Fibroblast of villous mesenchyme (primary cell): ENCODE results near the gene SPINK5. TPM values are rescaled to one million over a fixed set of nuclear protein-coding genes. Genes with fewer than 3 reads are reported as not detected.

Experiments used
- DNase-seq: peaks from one replicate; pipeline ENCODE4 v3.0.0-alpha.2; 2010; ENCODE audit warnings: low read depth
- H3K4me3 ChIP-seq: 2 replicates; pipeline ENCODE4 v1.5.1; 2011; ENCODE audit warnings: low read depth, mild to moderate bottlenecking, low read length
- total RNA-seq: library from RNA; depleted of rRNA; stranded (reverse); fragments of >200 nt; gene quantifications from 2 replicates; pipeline ENCODE4 v1.2.3, GENCODE V29; 2012
- TF ChIP-seq, protein P1 (sequence below): IDR thresholded peaks from 2 replicates; pipeline ENCODE4 v1.5.1; 2012; ENCODE audit warnings: low read depth, mild to moderate bottlenecking, low read length; ENCODE audit not compliant: insufficient read depth

Gene SPINK5
- total RNA-seq, 1 donor = not detected

GRCh38 chr5:148186248-148187003 lies 122.6 kb downstream of the SPINK5 start:
- TF ChIP-seq, protein P1, sequence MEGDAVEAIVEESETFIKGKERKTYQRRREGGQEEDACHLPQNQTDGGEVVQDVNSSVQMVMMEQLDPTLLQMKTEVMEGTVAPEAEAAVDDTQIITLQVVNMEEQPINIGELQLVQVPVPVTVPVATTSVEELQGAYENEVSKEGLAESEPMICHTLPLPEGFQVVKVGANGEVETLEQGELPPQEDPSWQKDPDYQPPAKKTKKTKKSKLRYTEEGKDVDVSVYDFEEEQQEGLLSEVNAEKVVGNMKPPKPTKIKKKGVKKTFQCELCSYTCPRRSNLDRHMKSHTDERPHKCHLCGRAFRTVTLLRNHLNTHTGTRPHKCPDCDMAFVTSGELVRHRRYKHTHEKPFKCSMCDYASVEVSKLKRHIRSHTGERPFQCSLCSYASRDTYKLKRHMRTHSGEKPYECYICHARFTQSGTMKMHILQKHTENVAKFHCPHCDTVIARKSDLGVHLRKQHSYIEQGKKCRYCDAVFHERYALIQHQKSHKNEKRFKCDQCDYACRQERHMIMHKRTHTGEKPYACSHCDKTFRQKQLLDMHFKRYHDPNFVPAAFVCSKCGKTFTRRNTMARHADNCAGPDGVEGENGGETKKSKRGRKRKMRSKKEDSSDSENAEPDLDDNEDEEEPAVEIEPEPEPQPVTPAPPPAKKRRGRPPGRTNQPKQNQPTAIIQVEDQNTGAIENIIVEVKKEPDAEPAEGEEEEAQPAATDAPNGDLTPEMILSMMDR = no peak
- DNase-seq = peak; percentile 34
- H3K4me3 ChIP-seq = no peak overlapping the region

Other genes starting within 250 kb of the SPINK5 start
- gene SPINK1, start 232.3 kb upstream of the SPINK5 start, total RNA-seq = 0.32 TPM in 1 of 2 replicates, not detected in the other
- not detected in 2 replicates for gene SCGB3A2, start 185.3 kb upstream of the SPINK5 start, total RNA-seq
- gene C5orf46, start 157.4 kb upstream of the SPINK5 start, total RNA-seq = 0.43 and 4.8 TPM in 2 replicates
- not detected in 2 replicates for gene SPINK14, start 104.6 kb downstream of the SPINK5 start, total RNA-seq
- not detected in 2 replicates for gene SPINK6, start 139.1 kb downstream of the SPINK5 start, total RNA-seq
- not detected in 2 replicates for gene MARCOL, start 174.5 kb downstream of the SPINK5 start, total RNA-seq
- gene SPINK13, start 204.8 kb downstream of the SPINK5 start, total RNA-seq = not detected in 2 replicates
- gene SPINK7, start 248.4 kb downstream of the SPINK5 start, total RNA-seq = not detected in 2 replicates